T-helper 9 cell (primary cell): ENCODE data around the gene SEMA4C.
A peak's percentile ranks its signal among the peaks of the same experiment; 100 is the strongest.

Experiments
- DNase-seq: peaks from one replicate; pipeline ENCODE4 v3.0.0-alpha.2; 2020

SEMA4C gene

GRCh38 chr2:96839875-96840850 lies 29.7 kb downstream of the SEMA4C start:
- no peak for DNase-seq

- DNase-seq: peak; percentile 76
These were observed 30.5 kb downstream of the SEMA4C start for GRCh38 chr2:96839293-96839874.

- DNase-seq: no peak
These were observed 31.3 kb downstream of the SEMA4C start for GRCh38 chr2:96838345-96839292.

- no peak for DNase-seq
These were observed 32.3 kb downstream of the SEMA4C start for GRCh38 chr2:96837575-96837974.

GRCh38 chr2:96835830-96836229 lies 34.0 kb downstream of the SEMA4C start:
- DNase-seq: no peak

- no peak for DNase-seq
These were observed 36.9 kb downstream of the SEMA4C start for GRCh38 chr2:96832754-96833507.

GRCh38 chr2:96832408-96832753 lies 37.5 kb downstream of the SEMA4C start:
- no peak for DNase-seq

- DNase-seq: no peak
These were observed 38.2 kb downstream of the SEMA4C start for GRCh38 chr2:96831679-96832078.

- no peak for DNase-seq
These were observed 39.8 kb downstream of the SEMA4C start for GRCh38 chr2:96830044-96830562.

GRCh38 chr2:96828874-96829273 lies 41.0 kb downstream of the SEMA4C start:
- DNase-seq: no peak

GRCh38 chr2:96828436-96828835 lies 41.4 kb downstream of the SEMA4C start:
- DNase-seq: no peak

GRCh38 chr2:96826546-96827278 lies 43.2 kb downstream of the SEMA4C start:
- DNase-seq: no peak

GRCh38 chr2:96825057-96825456 lies 44.8 kb downstream of the SEMA4C start:
- DNase-seq: no peak

- no peak for DNase-seq
These were observed 45.6 kb downstream of the SEMA4C start for GRCh38 chr2:96824079-96824870.

GRCh38 chr2:96823198-96823597 lies 46.7 kb downstream of the SEMA4C start:
- no peak for DNase-seq

GRCh38 chr2:96822786-96823185 lies 47.1 kb downstream of the SEMA4C start:
- no peak for DNase-seq

- DNase-seq: no peak
These were observed 48.7 kb downstream of the SEMA4C start for GRCh38 chr2:96821113-96821675.

GRCh38 chr2:96819876-96820511 lies 49.9 kb downstream of the SEMA4C start:
- no peak for DNase-seq

- no peak for DNase-seq
These were observed 50.6 kb downstream of the SEMA4C start for GRCh38 chr2:96819128-96819875.
